ENCODE measurements around the gene TUBG1. TPM values are rescaled to one million over a fixed set of nuclear protein-coding genes. Genes with fewer than 3 reads are reported as not detected.

The TUBG1 gene
- total RNA-seq, 4 donors from 2014 or later, result 21.8 to 56.6 (median 40.6) TPM

- H3K27ac ChIP-seq, result peak overlapping the region; percentile 68 to 90 (median 86)
- no peaks in the 10 kb centered on the region for H3K27me3 ChIP-seq
- no peaks in the 10 kb centered on the region for H3K9me3 ChIP-seq
- peaks cover 3 to 29% (median 10%) of the 10 kb centered on the region in 3 donors for H3K4me1 ChIP-seq
- peak; percentile 57 for ATAC-seq
- TF ChIP-seq POLR2AphosphoS5 (IDR thresholded peaks at IDR 0.05) (no peak), CTCF (IDR thresholded peaks at IDR 0.05) (peak; percentile 59 to 82 (median 73)), EP300 (IDR thresholded peaks at IDR 0.05) (no peak), POLR2A (IDR thresholded peaks at IDR 0.05) (no peak)
- H3K4me3 ChIP-seq, result peak overlapping the region; percentile 35 to 70
- peaks cover 0 to 61% of the 10 kb centered on the region in 2 donors for H3K36me3 ChIP-seq
- 0% methylated on average over 5 to 9 of the region's 20 CpGs for WGBS, 2 donors (ENCODE audit: low coverage in 1 of 2)
Observed at GRCh38 chr17:42578282-42578869, 31.1 kb upstream of the TUBG1 start.

- no peak overlapping the region for H3K4me3 ChIP-seq
- H3K27ac ChIP-seq, result no peak overlapping the region
- H3K36me3 ChIP-seq, result peaks cover 2 to 61% of the 10 kb centered on the region in 2 donors
- H3K9me3 ChIP-seq, result no peaks in the 10 kb centered on the region
- no peak for TF ChIP-seq POLR2A (IDR thresholded peaks at IDR 0.05)
- TF ChIP-seq CTCF (IDR thresholded peaks at IDR 0.05), result no peak
- no peak for TF ChIP-seq POLR2AphosphoS5 (IDR thresholded peaks at IDR 0.05)
- TF ChIP-seq EP300 (IDR thresholded peaks at IDR 0.05), result no peak
- ATAC-seq, result no peak
- WGBS, 2 donors (ENCODE audit: low coverage in 1 of 2), result 35 to 83% methylated on average over 1 to 2 of the region's 2 CpGs
- peaks cover 3 to 29% (median 10%) of the 10 kb centered on the region in 3 donors for H3K4me1 ChIP-seq
- no peaks in the 10 kb centered on the region for H3K27me3 ChIP-seq
Observed at GRCh38 chr17:42579794-42580551, 29.5 kb upstream of the TUBG1 start.

GRCh38 chr17:42581744-42582270, 27.7 kb upstream of the TUBG1 start:
- Histone ChIP-seq H3K4me1 (peaks cover 3 to 28% (median 10%) of the 10 kb centered on the region in 3 donors), H3K4me3 (no peak overlapping the region), H3K27me3 (no peaks in the 10 kb centered on the region), H3K27ac (no peak overlapping the region), H3K9me3 (no peaks in the 10 kb centered on the region), H3K36me3 (peaks cover 2 to 75% of the 10 kb centered on the region in 2 donors)
- WGBS, 2 donors (ENCODE audit: low coverage in 1 of 2), result 93% methylated on average over 5 of the region's 10 CpGs; no CpG with 5 or more reads in 1 of the 2 donors
- no peak for ATAC-seq
- TF ChIP-seq POLR2A (IDR thresholded peaks at IDR 0.05) (no peak), CTCF (IDR thresholded peaks at IDR 0.05) (no peak), EP300 (IDR thresholded peaks at IDR 0.05) (no peak), POLR2AphosphoS5 (IDR thresholded peaks at IDR 0.05) (no peak)

- peaks cover 0 to 24% (median 3%) of the 10 kb centered on the region in 3 donors for H3K4me1 ChIP-seq
- no peak overlapping the region for H3K27ac ChIP-seq
- H3K36me3 ChIP-seq, result peaks cover 2 to 100% of the 10 kb centered on the region in 2 donors
- no peaks in the 10 kb centered on the region for H3K27me3 ChIP-seq
- no peak for ATAC-seq
- no peak overlapping the region for H3K4me3 ChIP-seq
- H3K9me3 ChIP-seq, result no peaks in the 10 kb centered on the region
- 82 to 85% methylated on average over 7 to 9 of the region's 9 CpGs for WGBS, 2 donors (ENCODE audit: low coverage in 1 of 2)
- no peak for TF ChIP-seq POLR2A (IDR thresholded peaks at IDR 0.05)
Observed at GRCh38 chr17:42584880-42585279, 24.6 kb upstream of the TUBG1 start.

- H3K27ac ChIP-seq, result no peak overlapping the region
- no peaks in the 10 kb centered on the region for H3K27me3 ChIP-seq
- no peak overlapping the region for H3K4me3 ChIP-seq
- no peak for ATAC-seq
- TF ChIP-seq POLR2AphosphoS5 (IDR thresholded peaks at IDR 0.05), result no peak
- TF ChIP-seq EP300 (IDR thresholded peaks at IDR 0.05), result no peak
- TF ChIP-seq CTCF (IDR thresholded peaks at IDR 0.05), result no peak
- no peak for TF ChIP-seq POLR2A (IDR thresholded peaks at IDR 0.05)
- peaks cover 0 to 24% (median 3%) of the 10 kb centered on the region in 3 donors for H3K4me1 ChIP-seq
- H3K36me3 ChIP-seq, result peaks cover 2 to 100% of the 10 kb centered on the region in 2 donors
- 44 to 80% methylated on average over 1 of the region's 1 CpG for WGBS, 2 donors (ENCODE audit: low coverage in 1 of 2)
- no peaks in the 10 kb centered on the region for H3K9me3 ChIP-seq
Observed at GRCh38 chr17:42585353-42585752, 24.1 kb upstream of the TUBG1 start.
